Liver (tissue), 9 donors: Measurements from ENCODE around the gene TAGLN. TPM values are rescaled to one million over a fixed set of nuclear protein-coding genes. Genes with fewer than 3 reads are reported as not detected.

Source experiments
- DNase-seq: peaks from one replicate; pipeline ENCODE4 v3.0.0-alpha.2; 2017; ENCODE audit warnings: low spot score
- H3K27ac ChIP-seq, 2 donors: one replicate each; pipeline ENCODE4 v1.7.0; 2013; ENCODE audit warnings: inconsistent platforms in 2 of 2, low read length in 2 of 2, control low read depth in 1 of 2, low read depth in 1 of 2, mild to moderate bottlenecking in 1 of 2
- H3K27me3 ChIP-seq, 4 donors: one replicate each; pipeline versions ENCODE4 v1.6.1 to v1.7.0; 2013; ENCODE audit warnings: low read length in 3 of 4, inconsistent platforms in 1 of 4, mild to moderate bottlenecking in 1 of 4, moderate library complexity in 1 of 4; ENCODE audit not compliant: control insufficient read depth in 4 of 4, insufficient read depth in 4 of 4
- H3K36me3 ChIP-seq, 4 donors: one replicate each; pipeline versions ENCODE4 v1.6.1 to v1.7.0; 2013; ENCODE audit warnings: low read length in 3 of 4, mild to moderate bottlenecking in 3 of 4, low read depth in 1 of 4, moderate library complexity in 1 of 4; ENCODE audit not compliant: control insufficient read depth in 4 of 4, insufficient read depth in 3 of 4
- H3K4me1 ChIP-seq, 4 donors: one replicate each; pipeline versions ENCODE4 v1.6.1 to v1.7.0; 2013; ENCODE audit warnings: low read length in 3 of 4, mild to moderate bottlenecking in 3 of 4, moderate library complexity in 1 of 4; ENCODE audit not compliant: control insufficient read depth in 4 of 4, insufficient read depth in 4 of 4
- H3K4me3 ChIP-seq, 3 donors: one replicate each; pipeline versions ENCODE4 v1.6.1 to v1.7.0; 2013; ENCODE audit warnings: low read length in 3 of 3, control low read depth in 1 of 3, low read depth in 1 of 3, mild to moderate bottlenecking in 1 of 3
- H3K9ac ChIP-seq, 2 donors: one replicate each; pipeline ENCODE4 v1.7.0; 2013; ENCODE audit warnings: low read length in 2 of 2, mild to moderate bottlenecking in 2 of 2, moderate library complexity in 2 of 2, control low read depth in 1 of 2, low read depth in 1 of 2
- H3K9me3 ChIP-seq, 4 donors: one replicate each; pipeline versions ENCODE4 v1.6.1 to v1.7.0; 2013; ENCODE audit warnings: low read length in 3 of 4; ENCODE audit not compliant: control insufficient read depth in 4 of 4
- ATF3 ChIP-seq: IDR thresholded peaks from 2 replicates; pipeline ENCODE4 v1.6.1; 2016; ENCODE audit warnings: antibody characterized with exemption
- EGR1 ChIP-seq, 2 donors: IDR thresholded peaks; 2 replicates each; pipeline ENCODE4 v1.6.1; 2016 to 2018; ENCODE audit warnings: antibody characterized with exemption in 2 of 2, low read depth in 2 of 2
- FOXA1 ChIP-seq: IDR thresholded peaks from 2 replicates; pipeline ENCODE4 v1.6.1; 2016; ENCODE audit warnings: antibody characterized with exemption
- FOXA2 ChIP-seq: IDR thresholded peaks from 2 replicates; pipeline ENCODE4 v1.6.1; 2016; ENCODE audit warnings: antibody characterized with exemption
- GABPA ChIP-seq, 2 donors: IDR thresholded peaks in 1 of 2; conservative IDR thresholded peaks in 1 of 2; 2 replicates each; pipeline ENCODE4 v1.6.1; 2016; ENCODE audit warnings: antibody characterized with exemption in 2 of 2, mild to moderate bottlenecking in 1 of 2, moderate library complexity in 1 of 2
- HNF4A ChIP-seq, 2 donors: conservative IDR thresholded peaks; 2 replicates each; pipeline ENCODE4 v1.6.1; 2016; ENCODE audit warnings: antibody characterized with exemption in 2 of 2, mild to moderate bottlenecking in 2 of 2
- HNF4G ChIP-seq: IDR thresholded peaks from 2 replicates; pipeline ENCODE4 v1.6.1; 2016; ENCODE audit warnings: antibody characterized with exemption
- JUND ChIP-seq, 2 donors: IDR thresholded peaks; 2 replicates each; pipeline ENCODE4 v1.6.1; 2016; ENCODE audit warnings: antibody characterized with exemption in 2 of 2
- MAX ChIP-seq: IDR thresholded peaks from 2 replicates; pipeline ENCODE4 v1.6.1; 2016; ENCODE audit warnings: antibody characterized with exemption
- NR2F2 ChIP-seq: IDR thresholded peaks from 2 replicates; pipeline ENCODE4 v1.6.1; 2016; ENCODE audit warnings: antibody characterized with exemption
- RAD21 ChIP-seq, 2 donors: IDR thresholded peaks; 2 replicates each; pipeline ENCODE4 v1.6.1; 2016; ENCODE audit warnings: antibody characterized with exemption in 2 of 2, mild to moderate bottlenecking in 2 of 2
- RXRA ChIP-seq, 2 donors: IDR thresholded peaks; 2 replicates each; pipeline ENCODE4 v1.6.1; 2017 to 2018; ENCODE audit warnings: antibody characterized with exemption in 2 of 2, mild to moderate bottlenecking in 1 of 2
- SP1 ChIP-seq: IDR thresholded peaks from 2 replicates; pipeline ENCODE4 v1.6.1; 2018; ENCODE audit warnings: antibody characterized with exemption, mild to moderate bottlenecking
- TAF1 ChIP-seq: conservative IDR thresholded peaks from 2 replicates; pipeline ENCODE4 v1.6.1; 2016; ENCODE audit warnings: antibody characterized with exemption, mild to moderate bottlenecking
- YY1 ChIP-seq: IDR thresholded peaks from 2 replicates; pipeline ENCODE4 v1.6.1; 2016; ENCODE audit warnings: antibody characterized with exemption, mild to moderate bottlenecking
- WGBS: extraction: QIAGEN DNeasy Blood & Tissue Kit; methylation state at CpG from one replicate; pipeline ENCODE4 v1.1.7; 2013; 5-methylcytosine and 5-hydroxymethylcytosine counted together
- polyA plus RNA-seq, 2 donors: library from polyadenylated mRNA; stranded (reverse) in 1 of 2; unstranded in 1 of 2; fragments of 200-250 nt in 1 of 2; fragments of >200 nt in 1 of 2; fragmentation: Nextera tagmentation in 1 of 2; extraction: Ambion mirVana in 1 of 2; gene quantifications; one replicate each; pipeline versions ENCODE4 v1.2.1 to v1.2.3, GENCODE V29; 2013 to 2015
- total RNA-seq, 2 donors: library from RNA; depleted of rRNA; stranded (reverse); fragments of >200 nt; gene quantifications; one replicate each; pipeline ENCODE4 v1.2.3, GENCODE V29; 2014
- TF ChIP-seq, protein P1 (sequence below): IDR thresholded peaks from 2 replicates; pipeline ENCODE4 v1.6.1; 2016; ENCODE audit warnings: antibody characterized with exemption
- TF ChIP-seq, protein P2 (sequence below): fragments of 150-350 bp; IDR thresholded peaks from 2 replicates; pipeline ENCODE4 v1.5.1; 2017; ENCODE audit warnings: improper control_type of control experiment, low read depth, low read length; ENCODE audit not compliant: missing input control
- donor health status: healthy.
- donor health status: healthy.
- donor health status: healthy.
- donor health status: healthy.
- donor health status: healthy.

TAGLN gene
- total and polyA plus RNA-seq, 4 donors: 7.4 to 309 (median 96.2) TPM

DNA sequence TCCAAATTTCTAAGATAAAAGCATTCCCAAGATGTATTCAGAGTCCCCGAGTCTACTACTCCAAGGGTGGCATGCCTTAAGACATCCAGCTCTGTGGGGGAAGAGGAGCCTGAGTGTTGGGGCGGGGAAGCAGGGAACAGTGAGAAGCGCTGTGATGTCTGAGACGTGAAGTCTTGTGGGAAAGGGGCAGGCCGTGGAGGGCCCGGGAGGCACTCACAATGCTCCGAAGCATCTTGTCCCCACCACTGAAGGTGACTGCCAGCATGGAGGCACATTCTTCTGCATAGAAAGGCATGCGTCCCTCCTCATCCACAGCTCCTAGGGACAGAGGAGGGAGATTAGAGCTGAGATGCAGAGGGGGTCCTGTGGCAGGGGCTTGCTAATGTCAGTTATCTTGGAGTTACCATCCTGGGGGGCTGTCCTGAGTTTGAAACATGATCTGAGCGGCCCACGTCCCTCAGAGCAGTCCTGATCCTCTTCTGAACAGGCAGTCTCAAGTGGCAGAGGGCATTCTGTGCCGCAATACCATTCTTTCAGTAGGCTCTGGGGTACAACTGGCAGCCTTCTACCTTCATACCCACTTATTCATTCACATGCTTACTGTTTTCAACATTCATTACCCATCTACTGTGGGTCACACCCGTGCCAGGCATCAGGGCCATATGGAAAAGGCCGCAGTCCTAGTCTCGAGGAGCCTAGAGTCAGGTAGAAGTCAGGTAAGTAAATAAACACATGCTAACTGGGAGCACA lies 24.0 kb downstream of the TAGLN start:
- DNase-seq: peak; percentile 37
- Histone ChIP-seq H3K9ac (no peak overlapping the region), H3K36me3 (peaks cover 11 to 63% (median 44%) of the 10 kb centered on the region in 4 donors), H3K27me3 (no peaks in the 10 kb centered on the region), H3K4me1 (peaks cover 0 to 9% (median 0%) of the 10 kb centered on the region in 4 donors), H3K27ac (no peak overlapping the region), H3K9me3 (no peaks in the 10 kb centered on the region), H3K4me3 (no peak overlapping the region)
- 94% methylated on average over 14 of the region's 14 CpGs for WGBS
- TF ChIP-seq YY1 (no peak), HNF4A (conservative IDR thresholded peaks at IDR 0.05) (no peak), FOXA2 (no peak), FOXA1 (no peak), JUND (IDR thresholded peaks at IDR 0.05) (no peak), EGR1 (IDR thresholded peaks at IDR 0.05; ENCODE audit: low read depth in 2 of 2) (no peak), NR2F2 (no peak)
- TF ChIP-seq, protein P1, sequence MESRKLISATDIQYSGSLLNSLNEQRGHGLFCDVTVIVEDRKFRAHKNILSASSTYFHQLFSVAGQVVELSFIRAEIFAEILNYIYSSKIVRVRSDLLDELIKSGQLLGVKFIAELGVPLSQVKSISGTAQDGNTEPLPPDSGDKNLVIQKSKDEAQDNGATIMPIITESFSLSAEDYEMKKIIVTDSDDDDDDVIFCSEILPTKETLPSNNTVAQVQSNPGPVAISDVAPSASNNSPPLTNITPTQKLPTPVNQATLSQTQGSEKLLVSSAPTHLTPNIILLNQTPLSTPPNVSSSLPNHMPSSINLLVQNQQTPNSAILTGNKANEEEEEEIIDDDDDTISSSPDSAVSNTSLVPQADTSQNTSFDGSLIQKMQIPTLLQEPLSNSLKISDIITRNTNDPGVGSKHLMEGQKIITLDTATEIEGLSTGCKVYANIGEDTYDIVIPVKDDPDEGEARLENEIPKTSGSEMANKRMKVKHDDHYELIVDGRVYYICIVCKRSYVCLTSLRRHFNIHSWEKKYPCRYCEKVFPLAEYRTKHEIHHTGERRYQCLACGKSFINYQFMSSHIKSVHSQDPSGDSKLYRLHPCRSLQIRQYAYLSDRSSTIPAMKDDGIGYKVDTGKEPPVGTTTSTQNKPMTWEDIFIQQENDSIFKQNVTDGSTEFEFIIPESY: no peak
- TF ChIP-seq, protein P2, sequence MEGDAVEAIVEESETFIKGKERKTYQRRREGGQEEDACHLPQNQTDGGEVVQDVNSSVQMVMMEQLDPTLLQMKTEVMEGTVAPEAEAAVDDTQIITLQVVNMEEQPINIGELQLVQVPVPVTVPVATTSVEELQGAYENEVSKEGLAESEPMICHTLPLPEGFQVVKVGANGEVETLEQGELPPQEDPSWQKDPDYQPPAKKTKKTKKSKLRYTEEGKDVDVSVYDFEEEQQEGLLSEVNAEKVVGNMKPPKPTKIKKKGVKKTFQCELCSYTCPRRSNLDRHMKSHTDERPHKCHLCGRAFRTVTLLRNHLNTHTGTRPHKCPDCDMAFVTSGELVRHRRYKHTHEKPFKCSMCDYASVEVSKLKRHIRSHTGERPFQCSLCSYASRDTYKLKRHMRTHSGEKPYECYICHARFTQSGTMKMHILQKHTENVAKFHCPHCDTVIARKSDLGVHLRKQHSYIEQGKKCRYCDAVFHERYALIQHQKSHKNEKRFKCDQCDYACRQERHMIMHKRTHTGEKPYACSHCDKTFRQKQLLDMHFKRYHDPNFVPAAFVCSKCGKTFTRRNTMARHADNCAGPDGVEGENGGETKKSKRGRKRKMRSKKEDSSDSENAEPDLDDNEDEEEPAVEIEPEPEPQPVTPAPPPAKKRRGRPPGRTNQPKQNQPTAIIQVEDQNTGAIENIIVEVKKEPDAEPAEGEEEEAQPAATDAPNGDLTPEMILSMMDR: no peak

DNA sequence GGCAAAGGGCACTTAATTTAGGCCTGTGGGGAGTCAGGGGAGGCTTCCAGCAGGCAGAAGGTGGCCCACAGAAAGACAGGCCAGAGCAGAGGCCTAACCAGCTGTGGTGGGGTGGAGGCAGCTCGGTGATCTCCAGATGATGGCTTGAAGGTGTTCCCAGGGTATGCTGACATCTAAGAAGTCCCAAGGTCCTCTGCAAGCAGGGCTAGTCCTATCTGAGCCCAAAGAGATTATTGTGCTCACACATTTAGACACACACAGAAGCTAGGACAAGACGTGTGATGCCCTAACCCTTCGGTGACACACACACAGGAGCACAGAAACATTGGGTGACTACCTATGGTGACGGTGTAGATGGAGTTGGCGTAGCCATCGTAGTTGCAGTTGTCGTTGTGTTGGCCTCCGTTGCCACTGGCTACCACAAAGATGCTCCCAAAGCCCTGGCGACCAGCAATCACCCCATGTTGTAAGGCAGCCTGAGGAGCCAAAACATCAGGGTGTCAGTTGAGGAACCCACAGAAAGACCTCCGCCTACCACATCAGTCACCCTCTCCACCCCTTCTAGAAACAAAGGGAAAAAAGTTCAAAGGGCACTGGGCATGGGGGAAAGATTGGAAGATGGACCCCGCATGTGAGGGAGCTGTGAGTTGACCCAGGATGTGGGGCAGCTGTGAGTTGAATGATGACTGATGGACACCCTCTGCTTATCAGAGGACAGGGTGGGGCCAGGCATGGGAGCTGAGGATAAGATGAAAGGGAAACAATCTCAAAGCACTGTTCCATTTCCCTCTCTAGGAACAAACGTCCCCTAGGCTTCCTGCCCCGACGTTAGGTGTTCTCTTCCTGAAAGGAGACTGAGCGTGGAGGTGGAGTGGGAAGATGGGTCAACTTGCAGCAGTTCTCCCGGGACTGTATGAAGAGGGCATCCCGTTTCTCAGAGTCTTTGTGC lies 24.8 kb downstream of the TAGLN start:
- no peak overlapping the region for H3K27ac ChIP-seq
- H3K4me1 ChIP-seq: peaks cover 0 to 6% (median 0%) of the 10 kb centered on the region in 4 donors
- peak; percentile 67 for DNase-seq

More for the DNA sequence above, 24.8 kb downstream of the TAGLN start:
- Histone ChIP-seq H3K9ac (no peak overlapping the region), H3K36me3 (peaks cover 13 to 61% (median 39%) of the 10 kb centered on the region in 4 donors), H3K4me3 (no peak overlapping the region), H3K9me3 (no peaks in the 10 kb centered on the region), H3K27me3 (no peaks in the 10 kb centered on the region)
- no peak for TF ChIP-seq SP1
- TF ChIP-seq NR2F2: no peak
- no peak for TF ChIP-seq ATF3
- TF ChIP-seq TAF1: no peak
- no peak for TF ChIP-seq EGR1 (IDR thresholded peaks at IDR 0.05; ENCODE audit: low read depth in 2 of 2)
- TF ChIP-seq YY1: no peak
- TF ChIP-seq, protein P1: no peak
- no peak for TF ChIP-seq GABPA (IDR thresholded peaks at IDR 0.05 in 1 of 2, conservative IDR thresholded peaks at IDR 0.05 in 1 of 2)
- no peak for TF ChIP-seq HNF4G
- TF ChIP-seq FOXA2: no peak
- no peak for TF ChIP-seq JUND (IDR thresholded peaks at IDR 0.05)
- no peak for TF ChIP-seq MAX
- TF ChIP-seq, protein P2: no peak
- TF ChIP-seq HNF4A (conservative IDR thresholded peaks at IDR 0.05): no peak
- TF ChIP-seq RXRA (IDR thresholded peaks at IDR 0.05): no peak
- no peak for TF ChIP-seq FOXA1
- TF ChIP-seq RAD21 (IDR thresholded peaks at IDR 0.05): no peak
- 87% methylated on average over 17 of the region's 17 CpGs for WGBS
